A549 (cell line): Measurements from ENCODE around the gene CRADD. TPM values are rescaled to one million over a fixed set of nuclear protein-coding genes. Genes with fewer than 3 reads are reported as not detected.

Experiments used
- ATAC-seq, 2 experiments: fragments of 200-7000 bp in 1 of 2; fragments of >200 bp in 1 of 2; cut with Nextera tagmentation in 1 of 2; cut with Tn5 transposase in 1 of 2; 3 replicates each; pipeline versions ENCODE4 v1.8.0 to v1.9.1; 2018 to 2020; ENCODE audit warnings: mild to moderate bottlenecking in 1 of 2, moderate library complexity in 1 of 2
- CTCF ChIA-PET: fragments of 300-600 bp; sonication (Branson Sonifier 250); formaldehyde crosslinking; extraction: SDS; loops from one replicate; lab custom pipeline; 2021; ENCODE audit warnings: antibody characterized with exemption, inconsistent platforms; lab: Yijun Ruan, JAX
- POLR2A ChIA-PET: fragments of 350-600 bp; formaldehyde crosslinking; extraction: SDS; loops from one replicate; lab custom pipeline; 2021; ENCODE audit warnings: antibody characterized with exemption, inconsistent platforms; lab: Yijun Ruan, JAX
- DNase-seq, 2 experiments: peaks; one replicate each; pipeline versions ENCODE4 v3.0.0 to v3.0.0-alpha.2; 2011 to 2016; ENCODE audit warnings: low read depth in 1 of 2, low spot score in 1 of 2
- FAIRE-seq: peaks from 2 replicates; lab custom pipeline; 2011; peaks lifted over from hg19 to GRCh38; lab: Jason Lieb, UNC
- H3K27ac ChIP-seq, 2 experiments: fragments of >200 bp; sonication (Bioruptor Twin); formaldehyde crosslinking; 3 replicates each; pipeline ENCODE4 v1.5.1; 2016 to 2017
- H3K4me1 ChIP-seq: fragments of >200 bp; sonication (Bioruptor Twin); formaldehyde crosslinking; 3 replicates; pipeline ENCODE4 v1.6.1; 2016
- H3K4me2 ChIP-seq: fragments of >200 bp; sonication (Bioruptor Twin); formaldehyde crosslinking; 3 replicates; pipeline ENCODE4 v1.6.1; 2016
- H3K4me3 ChIP-seq: fragments of >200 bp; sonication (Bioruptor Twin); formaldehyde crosslinking; 3 replicates; pipeline ENCODE4 v1.5.1; 2016
- H3K9me3 ChIP-seq: fragments of >200 bp; sonication (Bioruptor Twin); formaldehyde crosslinking; 3 replicates; pipeline ENCODE4 v1.6.1; 2016
- ATOH8 ChIP-seq: fragments of 250-450 bp; sonication (Bioruptor Pico); IDR thresholded peaks from 2 replicates; pipeline ENCODE4 v1.5.0; 2020; ENCODE audit warnings: low read depth, mild to moderate bottlenecking, moderate library complexity
- BCL3 ChIP-seq: fragments of >200 bp; sonication (Bioruptor Twin); formaldehyde crosslinking; IDR thresholded peaks from 3 replicates; pipeline ENCODE4 v1.6.1; 2016
- CBX2 ChIP-seq: fragments of 200-600 bp; sonication (generic); IDR thresholded peaks from 2 replicates; pipeline ENCODE4 v1.6.1; 2016; ENCODE audit warnings: low read depth, mild to moderate bottlenecking, borderline replicate concordance
- CHD4 ChIP-seq: fragments of 200-600 bp; sonication (generic); IDR thresholded peaks from 2 replicates; pipeline ENCODE4 v1.6.1; 2016; ENCODE audit warnings: antibody characterized with exemption, mild to moderate bottlenecking, borderline replicate concordance
- ELK1 ChIP-seq: fragments of 150-350 bp; IDR thresholded peaks from 2 replicates; pipeline ENCODE4 v1.6.1; 2014; ENCODE audit warnings: low read depth, mild to moderate bottlenecking, low read length
- FOSB ChIP-seq: fragments of 250-450 bp; sonication (Bioruptor Pico); IDR thresholded peaks from 2 replicates; pipeline ENCODE4 v1.5.0; 2020; ENCODE audit warnings: mild to moderate bottlenecking, moderate library complexity
- FOSL2 ChIP-seq, 2 experiments: fragments of 450-650 bp in 1 of 2; fragments of >200 bp in 1 of 2; sonication (Bioruptor Twin) in 1 of 2; formaldehyde crosslinking; IDR thresholded peaks; 2 replicates each; pipeline versions ENCODE4 v1.5.0 to v1.6.1; 2016 to 2020; ENCODE audit warnings: mild to moderate bottlenecking in 1 of 2, moderate library complexity in 1 of 2
- FOXS1 ChIP-seq: fragments of 250-450 bp; sonication (Bioruptor Pico); IDR thresholded peaks from 2 replicates; pipeline ENCODE4 v1.5.0; 2020; ENCODE audit warnings: mild to moderate bottlenecking, moderate library complexity
- GATA3 ChIP-seq: IDR thresholded peaks from 2 replicates; pipeline ENCODE4 v1.6.1; 2012; ENCODE audit warnings: borderline replicate concordance
- HES2 ChIP-seq: fragments of >200 bp; sonication (Bioruptor Twin); formaldehyde crosslinking; IDR thresholded peaks from 2 replicates; pipeline ENCODE4 v1.6.1; 2016
- HOXA7 ChIP-seq: fragments of 250-450 bp; sonication (Bioruptor Pico); IDR thresholded peaks from 2 replicates; pipeline ENCODE4 v1.5.0; 2020; ENCODE audit warnings: mild to moderate bottlenecking, moderate library complexity
- KDM5A ChIP-seq: fragments of 200-600 bp; sonication (generic); IDR thresholded peaks from 2 replicates; pipeline ENCODE4 v1.6.1; 2016; ENCODE audit warnings: antibody characterized with exemption, mild to moderate bottlenecking
- MAFK ChIP-seq: fragments of 450-650 bp; IDR thresholded peaks from 2 replicates; pipeline ENCODE4 v1.6.1; 2014; ENCODE audit not compliant: partially characterized antibody
- NPAS2 ChIP-seq: fragments of 250-450 bp; sonication (Bioruptor Pico); IDR thresholded peaks from 2 replicates; pipeline ENCODE4 v1.8.0; 2022; ENCODE audit warnings: mild to moderate bottlenecking, moderate library complexity, borderline replicate concordance
- PBX3 ChIP-seq: IDR thresholded peaks from 2 replicates; pipeline ENCODE4 v1.6.1; 2012
- PHF8 ChIP-seq: fragments of 200-600 bp; sonication (generic); IDR thresholded peaks from 2 replicates; pipeline ENCODE4 v1.6.1; 2016; ENCODE audit warnings: low read depth, mild to moderate bottlenecking, antibody characterized with exemption, moderate library complexity, borderline replicate concordance
- POLR2A ChIP-seq: IDR thresholded peaks from 2 replicates; pipeline ENCODE4 v1.6.1; 2012; ENCODE audit warnings: mild to moderate bottlenecking, low read length
- RAD21 ChIP-seq, 2 experiments: fragments of >200 bp in 1 of 2; sonication (Bioruptor Twin) in 1 of 2; formaldehyde crosslinking in 1 of 2; IDR thresholded peaks in 1 of 2; conservative IDR thresholded peaks in 1 of 2; 2 replicates in 1 of 2; 3 replicates in 1 of 2; pipeline ENCODE4 v1.6.1; 2012 to 2018; ENCODE audit warnings: inconsistent platforms in 1 of 2
- RARB ChIP-seq: fragments of 250-450 bp; sonication (Bioruptor Pico); IDR thresholded peaks from 2 replicates; pipeline ENCODE4 v1.8.0; 2021; ENCODE audit warnings: mild to moderate bottlenecking, moderate library complexity
- TP53 ChIP-seq: fragments of 250-450 bp; sonication (Bioruptor Pico); IDR thresholded peaks from 2 replicates; pipeline ENCODE4 v1.5.0; 2021; ENCODE audit warnings: mild to moderate bottlenecking, moderate library complexity
- USF2 ChIP-seq: fragments of 450-650 bp; IDR thresholded peaks from 2 replicates; pipeline ENCODE4 v1.6.1; 2014; ENCODE audit warnings: antibody characterized with exemption
- ZC3H11A ChIP-seq: fragments of 450-650 bp; IDR thresholded peaks from 2 replicates; pipeline ENCODE4 v1.6.1; 2014; ENCODE audit warnings: antibody characterized with exemption, mild to moderate bottlenecking
- WGBS: methylation state at CpG from one replicate; pipeline ENCODE4 v1.1.6; 2017; ENCODE audit errors: missing lambda C conversion rate; 5-methylcytosine and 5-hydroxymethylcytosine counted together
- polyA plus RNA-seq, 4 experiments: library from polyadenylated mRNA; depleted of rRNA in 3 of 4; stranded (reverse); fragments of >200 nt; fragmentation: RNase III in 1 of 4; extraction: RNeasy Plus Mini Kit Qiagen cat#74134 plus additional on column Dnase treatment in 1 of 4; gene quantifications; 2 replicates in 3 of 4; 3 replicates in 1 of 4; pipeline ENCODE4 v1.2.3, GENCODE V29; 2011 to 2017
- TF ChIP-seq, protein P1 (sequence below): IDR thresholded peaks from 2 replicates; pipeline ENCODE4 v1.6.1; 2012

Gene CRADD
- polyA plus RNA-seq, 2 of the 4 experiments (the other 2 are of a cell fraction) = 13.2 to 23.0 TPM

DNA sequence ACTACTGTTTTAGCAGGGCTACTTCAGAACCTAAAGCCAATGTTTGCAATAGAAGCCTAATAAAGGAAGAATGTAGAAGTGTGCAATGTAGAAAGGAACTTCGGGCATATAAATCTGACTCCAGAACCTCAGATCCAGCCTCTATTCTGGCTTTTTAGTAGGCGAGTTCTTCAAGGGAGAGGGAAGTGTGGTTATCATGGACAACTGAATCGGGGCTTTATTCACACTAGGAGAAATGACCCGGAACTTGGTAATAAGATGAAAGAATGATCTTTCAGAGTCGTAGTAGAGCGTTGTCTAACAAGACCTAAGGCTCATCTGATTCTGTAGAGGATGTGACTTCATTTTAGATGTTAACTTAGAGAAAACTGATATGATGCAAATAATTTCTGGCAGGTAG lies 72.9 kb downstream of the CRADD start:
- no peak overlapping the region for H3K4me3 ChIP-seq
- DNase-seq = no peak
- TF ChIP-seq ZC3H11A (no peak), NPAS2 (no peak), KDM5A (no peak), RAD21 (conservative IDR thresholded peaks at IDR 0.05 in 1 of 2, IDR thresholded peaks at IDR 0.05 in 1 of 2) (no peak), BCL3 (no peak), POLR2A (no peak), FOSB (no peak), FOSL2 (IDR thresholded peaks at IDR 0.05) (no peak), FOSL2 (CRISPR knock-in tag; IDR thresholded peaks at IDR 0.05) (no peak), USF2 (no peak), RARB (CRISPR knock-in tag) (no peak), TP53 (no peak), HES2 (no peak), FOXS1 (CRISPR knock-in tag) (no peak)
- CTCF ChIA-PET = interaction anchor here (1.2 to 2.9 kb wide), 2 partner anchors 9 to 352 kb away, joined by 5 to 13 read pairs; no protein-coding TSS in a partner anchor
- POLR2A ChIA-PET = no interaction called here
- no peaks in the 10 kb centered on the region for H3K4me1 ChIP-seq
- 81% methylated on average over 6 of the region's 6 CpGs for WGBS
- no peak for ATAC-seq
- peaks cover 2% of the 10 kb centered on the region; the same call in 2 of the 3 replicates for H3K9me3 ChIP-seq
- H3K4me2 ChIP-seq = no peak overlapping the region
- H3K27ac ChIP-seq = no peak overlapping the region
- no peak for FAIRE-seq

DNA sequence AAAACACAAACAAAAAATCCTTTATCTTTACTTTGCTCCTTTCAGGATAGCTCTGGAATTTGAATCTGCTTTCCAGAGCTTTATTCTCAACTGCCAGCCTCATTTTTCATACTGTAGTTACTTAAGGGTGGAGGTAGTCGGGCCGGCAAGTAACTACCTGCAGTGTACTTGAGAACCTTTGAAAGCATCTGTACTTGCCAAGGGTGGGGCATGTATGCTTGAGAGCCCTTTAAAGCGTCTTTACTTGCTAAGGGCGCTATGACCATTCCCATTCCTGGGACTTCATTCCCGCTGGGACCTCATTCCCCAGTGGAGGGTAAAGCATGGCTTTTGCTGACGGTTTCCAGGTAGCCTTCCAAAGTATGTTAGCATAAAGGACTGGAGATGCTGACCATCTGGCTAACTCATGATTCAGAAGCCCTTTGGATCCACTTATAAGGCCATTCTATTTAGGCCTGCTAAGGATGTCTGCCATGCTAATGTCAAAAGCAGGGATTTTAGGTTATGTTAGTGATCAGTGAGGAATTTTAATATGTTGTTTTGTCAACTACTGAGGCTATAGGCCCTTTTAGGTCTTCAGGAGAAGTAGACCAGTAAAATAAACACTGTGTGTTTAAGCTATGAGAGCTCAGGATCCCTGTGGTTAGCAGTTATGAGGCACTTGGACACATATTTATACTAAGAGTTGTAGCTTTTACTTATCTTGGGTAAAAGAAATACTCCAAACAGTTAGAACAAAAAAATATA lies 74.9 kb downstream of the CRADD start:
- no peak for DNase-seq
- TF ChIP-seq FOSB = no peak
- TF ChIP-seq HOXA7 = no peak
- TF ChIP-seq CHD4 = no peak
- TF ChIP-seq ELK1 = no peak
- no peak for TF ChIP-seq PBX3
- TF ChIP-seq NPAS2 = no peak
- TF ChIP-seq GATA3 = no peak
- TF ChIP-seq FOSL2 (IDR thresholded peaks at IDR 0.05) = no peak
- TF ChIP-seq FOSL2 (CRISPR knock-in tag; IDR thresholded peaks at IDR 0.05) = no peak
- TF ChIP-seq, protein P1, sequence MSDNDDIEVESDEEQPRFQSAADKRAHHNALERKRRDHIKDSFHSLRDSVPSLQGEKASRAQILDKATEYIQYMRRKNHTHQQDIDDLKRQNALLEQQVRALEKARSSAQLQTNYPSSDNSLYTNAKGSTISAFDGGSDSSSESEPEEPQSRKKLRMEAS = no peak
- no peak for TF ChIP-seq PHF8
- no peak for TF ChIP-seq MAFK
- TF ChIP-seq ATOH8 = no peak
- TF ChIP-seq CBX2 = no peak
- ChIA-PET POLR2A (no interaction called here), CTCF (interaction anchor here (1.6 to 2.0 kb wide), 2 partner anchors 10 to 350 kb away, joined by 6 read pairs; no protein-coding TSS in a partner anchor)
- 90% methylated on average over 6 of the region's 6 CpGs for WGBS
- H3K4me3 ChIP-seq = no peak overlapping the region
- H3K9me3 ChIP-seq = peaks cover 2% of the 10 kb centered on the region; the same call in 2 of the 3 replicates
- ATAC-seq = no peak
- no peak for FAIRE-seq
- H3K27ac ChIP-seq = no peak overlapping the region
- no peak overlapping the region for H3K4me2 ChIP-seq
- no peaks in the 10 kb centered on the region for H3K4me1 ChIP-seq
